ENCODE measurements around the gene PDE3B.

Gene PDE3B

DNA sequence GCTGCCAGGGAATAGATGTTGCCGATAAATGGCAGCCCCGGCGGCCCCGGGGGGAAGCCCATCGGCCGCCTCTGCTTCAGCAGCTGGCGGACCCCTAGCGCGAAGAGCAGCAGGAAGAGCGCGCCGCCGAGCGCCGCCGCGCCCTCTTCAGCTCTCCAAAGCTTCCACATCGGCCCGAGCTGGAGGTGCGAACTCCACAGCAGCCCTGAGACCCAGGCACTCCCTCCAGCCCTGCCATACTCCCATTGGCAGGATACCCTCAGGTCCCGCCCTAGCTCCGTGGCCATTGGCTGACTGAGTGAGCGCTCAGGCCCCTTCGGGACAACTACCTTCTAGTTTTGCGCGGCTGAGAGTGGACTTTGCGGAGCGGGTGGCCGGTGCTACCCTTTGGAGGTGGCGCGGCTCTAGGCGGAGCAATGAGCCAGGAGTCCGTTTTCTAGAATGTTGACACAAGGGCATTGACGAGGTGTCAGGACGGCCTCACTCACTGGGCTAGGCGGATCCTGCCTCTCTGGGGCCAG is 248.5 kb downstream of the PDE3B start, which contains the start of gene CYP2R1:
CYP2R1 (minus strand) TSS at position 196 of the 521 bp plus-strand sequence; CDS start at position 170, 26 bp downstream.
- DNase-seq = peak; percentile 81 to 97 (median 83)

DNA sequence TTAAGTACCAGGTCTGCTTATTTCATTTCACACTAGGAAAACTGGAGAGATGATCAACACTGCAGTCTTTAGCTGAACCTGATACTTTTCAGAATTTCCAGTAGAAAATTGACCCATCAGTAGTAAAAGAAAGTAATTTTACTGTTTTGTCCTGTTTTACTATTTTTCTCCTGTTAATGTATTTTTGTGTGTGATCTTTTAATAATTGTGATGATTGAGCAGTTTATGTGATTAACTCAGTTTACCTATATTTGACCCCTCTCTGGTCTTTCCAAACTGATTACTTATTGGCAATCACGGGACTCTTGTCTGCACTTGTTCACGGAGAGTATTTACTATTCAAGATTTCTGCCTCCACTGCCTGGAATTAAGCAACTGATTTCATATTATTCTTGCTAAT is 249.0 kb downstream of the PDE3B start:
- DNase-seq = no peak

DNA sequence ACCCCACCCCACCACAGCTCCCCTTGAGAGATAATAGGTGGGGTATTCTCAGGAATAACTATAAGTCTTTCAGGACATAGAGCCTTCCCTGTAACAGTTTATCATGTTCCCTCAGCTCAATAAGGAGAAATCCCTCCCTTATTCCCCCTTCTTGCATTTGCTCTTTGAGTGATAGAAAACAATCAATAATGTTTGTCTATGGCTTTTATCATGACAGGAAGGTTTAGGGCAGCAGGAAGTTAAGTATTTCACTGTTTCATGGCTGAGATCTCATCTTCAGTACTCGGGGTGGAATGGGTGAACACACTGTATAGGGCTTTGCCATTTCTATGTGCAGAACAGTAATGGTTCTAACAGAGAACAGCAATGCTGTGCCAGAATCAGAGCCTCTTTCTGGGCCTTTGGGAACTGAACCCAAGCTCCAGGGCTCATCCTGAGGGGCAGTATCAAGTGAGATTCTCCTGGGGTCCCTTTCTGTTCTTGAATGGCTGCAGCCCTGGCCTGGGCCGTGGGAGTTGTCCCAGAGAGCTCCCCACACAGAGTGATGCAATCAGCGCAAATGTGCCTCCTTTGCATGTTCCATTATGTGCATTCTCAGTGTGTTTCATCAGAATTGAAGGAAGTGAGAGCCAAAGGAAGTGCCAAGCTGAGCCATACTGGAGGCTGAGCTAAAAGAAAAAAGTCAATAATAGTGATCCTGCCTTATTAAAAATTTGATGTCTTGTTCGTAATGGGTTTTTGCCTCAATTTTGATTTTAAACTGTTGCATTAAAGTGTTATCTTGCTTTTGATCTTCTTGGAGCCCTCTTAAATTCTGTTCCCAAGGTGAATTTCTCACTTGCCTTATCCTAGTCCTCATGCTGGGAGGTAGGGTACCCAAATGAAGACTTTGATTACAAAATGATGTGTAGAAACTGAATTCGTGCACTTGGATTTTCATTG is 251.3 kb downstream of the PDE3B start:
- peak in 1 of 5 donors; percentile 82 for DNase-seq

DNA sequence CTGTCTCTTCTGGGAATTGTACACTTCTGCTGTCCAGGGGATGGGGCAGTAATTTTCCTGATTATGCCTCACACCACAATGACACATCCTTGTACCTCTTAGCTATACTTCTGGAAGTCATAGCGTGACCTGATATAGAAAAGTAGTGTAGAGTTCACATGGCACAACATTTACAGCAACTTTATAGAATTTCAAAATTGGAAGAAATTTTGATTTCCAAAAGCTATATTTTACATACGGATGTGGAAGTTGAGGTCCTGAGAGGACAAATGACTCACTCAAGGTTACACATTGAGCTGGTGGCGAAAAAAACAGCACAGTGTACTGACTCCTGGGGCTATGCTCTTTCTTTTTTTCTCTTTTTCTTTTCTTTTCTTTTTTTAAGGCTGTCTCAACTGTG is 254.8 kb downstream of the PDE3B start:
- DNase-seq = no peak

DNA sequence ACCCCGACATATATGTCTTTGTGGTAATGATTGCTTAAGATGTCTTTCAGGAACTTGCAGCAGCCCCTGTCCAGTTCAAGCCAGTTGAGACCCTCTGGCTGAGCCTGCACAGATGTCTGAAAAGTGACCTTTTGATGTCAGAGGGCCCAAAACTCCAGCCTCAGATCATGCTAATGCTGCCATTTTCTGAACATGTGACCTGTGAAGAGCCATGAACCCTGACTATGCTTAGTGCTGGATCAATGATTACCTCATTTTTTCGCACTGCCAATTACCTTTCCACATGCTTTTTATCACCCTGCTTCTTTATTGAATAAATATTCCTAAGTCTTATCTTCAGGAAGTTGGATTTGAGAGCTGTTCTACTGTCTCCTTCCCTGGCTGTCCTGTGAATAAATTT is 255.3 kb downstream of the PDE3B start:
- DNase-seq = no peak

DNA sequence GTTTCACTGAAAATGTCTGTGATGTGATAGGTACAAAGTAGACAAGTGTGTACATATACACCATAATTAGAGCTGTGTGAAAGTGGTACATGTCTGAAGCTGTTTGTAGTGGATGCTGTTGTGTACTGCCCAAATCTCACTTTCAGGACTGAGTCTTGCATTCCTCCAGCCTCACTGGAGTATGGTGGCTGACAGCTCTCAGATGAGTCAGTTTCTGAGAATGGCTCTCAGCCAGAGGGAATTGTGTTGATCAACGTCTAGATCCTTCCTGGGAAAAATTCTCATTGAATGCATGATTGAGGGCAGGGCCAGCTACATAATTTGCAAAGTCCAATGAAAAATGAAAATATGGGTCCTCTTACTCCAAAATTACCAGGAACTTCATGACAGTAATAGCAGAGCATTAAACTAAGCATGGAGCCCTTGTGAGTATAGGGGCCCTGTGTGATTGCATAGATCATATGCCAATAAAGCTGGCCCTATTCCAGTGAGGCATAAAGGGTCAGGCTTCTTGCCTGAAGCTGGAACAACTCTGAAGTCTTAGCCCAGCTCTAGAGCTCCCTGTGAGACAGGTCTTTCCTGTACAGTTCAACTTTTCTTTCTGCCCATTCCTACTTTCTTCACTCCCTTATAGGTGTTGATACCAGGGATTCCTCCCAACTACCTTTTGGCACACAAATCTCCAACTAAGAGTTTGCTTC is 259.2 kb downstream of the PDE3B start:
- DNase-seq = no peak

DNA sequence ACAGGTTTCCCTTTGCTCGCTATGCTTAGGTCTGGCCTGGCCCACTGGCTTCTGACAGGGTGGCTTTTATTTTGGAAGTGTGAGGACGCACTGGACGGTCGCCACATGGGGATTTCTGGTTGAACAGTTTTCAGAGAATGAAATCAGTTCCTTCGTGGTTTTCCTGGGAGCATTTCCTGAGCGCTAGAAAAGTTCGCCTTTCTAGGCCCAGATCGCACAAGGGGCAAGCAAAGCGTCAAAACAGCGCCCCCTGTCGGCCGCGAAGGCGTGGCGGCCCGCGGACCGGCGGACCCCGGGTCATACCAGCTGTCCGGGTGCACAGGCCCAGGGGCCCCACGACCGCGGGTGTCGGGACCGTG is 261.1 kb downstream of the PDE3B start:
- DNase-seq = peak; percentile 60 to 84 (median 72)

DNA sequence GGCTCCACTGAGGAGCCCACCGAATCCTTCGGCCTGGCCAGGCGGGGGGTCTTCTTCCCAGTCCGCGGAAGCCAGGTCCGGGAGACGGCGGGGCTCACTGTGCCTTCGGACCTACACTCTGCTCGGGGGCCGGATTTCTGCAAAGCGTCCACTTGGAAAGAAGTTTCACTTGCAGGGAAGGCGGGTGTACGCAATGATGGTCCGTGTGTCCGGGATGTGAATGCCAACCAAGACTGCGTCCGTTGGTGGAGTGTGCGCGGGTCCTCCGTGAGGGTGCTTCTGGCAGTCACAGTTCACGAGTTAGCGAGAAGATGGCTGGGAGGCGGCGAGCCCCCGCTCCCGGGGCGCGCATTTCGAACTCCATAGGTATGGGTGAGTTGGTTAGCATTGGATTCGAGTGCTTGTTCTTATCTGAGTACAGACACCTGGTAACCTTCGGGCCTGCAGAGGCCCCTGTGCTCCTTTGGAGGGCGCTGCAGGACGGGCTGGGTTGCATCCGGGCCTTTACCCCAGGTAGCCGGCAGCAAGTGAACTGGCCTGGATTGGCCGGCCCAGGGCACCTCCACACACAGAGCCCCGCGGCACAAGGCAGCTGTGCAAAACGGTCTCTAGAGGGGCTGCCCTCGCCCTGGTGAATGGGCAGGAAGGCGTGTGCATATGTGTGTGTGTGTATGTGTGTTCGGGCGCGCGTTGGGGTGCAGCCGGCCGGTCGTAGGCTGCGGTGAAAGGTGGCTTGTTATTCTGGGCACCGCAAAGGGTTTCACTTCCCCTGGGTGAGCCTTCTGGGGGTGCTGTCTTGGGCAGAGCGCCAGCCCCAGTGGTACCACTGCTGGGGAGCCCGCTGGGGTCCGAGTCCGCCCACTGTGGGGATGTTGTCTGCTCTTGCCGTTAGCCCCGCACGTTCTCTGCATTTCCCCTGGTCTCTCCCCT is 261.8 kb downstream of the PDE3B start:
- peak; percentile 51 to 88 (median 66) for DNase-seq

DNA sequence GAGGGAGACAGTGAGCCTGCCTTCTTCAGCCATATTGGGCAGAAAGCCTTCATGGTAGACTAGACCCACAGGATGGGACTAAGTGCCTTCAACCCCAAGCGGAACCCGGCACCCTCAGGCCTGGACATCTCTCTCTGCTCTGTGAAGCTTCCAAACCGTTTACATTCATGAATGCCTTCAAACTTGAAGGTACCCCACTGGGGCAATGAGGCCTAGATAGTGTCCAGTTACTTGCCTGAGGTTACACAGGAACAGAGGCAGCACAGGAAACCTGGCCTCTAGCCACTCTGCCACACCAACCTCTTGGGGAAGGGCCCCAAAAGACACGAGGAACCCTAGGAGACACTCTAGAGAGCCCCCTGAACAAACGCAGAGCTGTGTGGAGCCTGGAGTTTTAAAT is 263.0 kb downstream of the PDE3B start:
- no peak for DNase-seq

DNA sequence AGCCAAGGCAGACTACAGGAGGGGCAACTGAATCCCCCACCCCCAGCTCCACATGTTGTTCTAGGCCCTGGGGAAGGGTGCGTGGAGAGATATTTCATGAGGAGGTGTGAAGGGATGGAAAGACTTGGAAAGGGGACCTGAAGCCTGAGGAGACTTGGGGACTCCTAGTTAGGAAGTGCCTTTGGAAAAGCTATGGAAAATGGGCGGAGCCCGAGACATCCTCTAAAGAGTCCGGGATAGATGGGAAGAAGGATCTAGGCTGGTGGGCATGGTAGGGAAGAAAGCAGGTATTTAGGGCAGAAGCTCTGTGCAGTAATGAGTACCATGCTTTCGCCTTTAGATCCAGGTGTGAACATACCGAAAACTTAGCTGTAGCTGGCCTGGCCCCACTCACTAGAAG is 263.4 kb downstream of the PDE3B start:
- DNase-seq = no peak

DNA sequence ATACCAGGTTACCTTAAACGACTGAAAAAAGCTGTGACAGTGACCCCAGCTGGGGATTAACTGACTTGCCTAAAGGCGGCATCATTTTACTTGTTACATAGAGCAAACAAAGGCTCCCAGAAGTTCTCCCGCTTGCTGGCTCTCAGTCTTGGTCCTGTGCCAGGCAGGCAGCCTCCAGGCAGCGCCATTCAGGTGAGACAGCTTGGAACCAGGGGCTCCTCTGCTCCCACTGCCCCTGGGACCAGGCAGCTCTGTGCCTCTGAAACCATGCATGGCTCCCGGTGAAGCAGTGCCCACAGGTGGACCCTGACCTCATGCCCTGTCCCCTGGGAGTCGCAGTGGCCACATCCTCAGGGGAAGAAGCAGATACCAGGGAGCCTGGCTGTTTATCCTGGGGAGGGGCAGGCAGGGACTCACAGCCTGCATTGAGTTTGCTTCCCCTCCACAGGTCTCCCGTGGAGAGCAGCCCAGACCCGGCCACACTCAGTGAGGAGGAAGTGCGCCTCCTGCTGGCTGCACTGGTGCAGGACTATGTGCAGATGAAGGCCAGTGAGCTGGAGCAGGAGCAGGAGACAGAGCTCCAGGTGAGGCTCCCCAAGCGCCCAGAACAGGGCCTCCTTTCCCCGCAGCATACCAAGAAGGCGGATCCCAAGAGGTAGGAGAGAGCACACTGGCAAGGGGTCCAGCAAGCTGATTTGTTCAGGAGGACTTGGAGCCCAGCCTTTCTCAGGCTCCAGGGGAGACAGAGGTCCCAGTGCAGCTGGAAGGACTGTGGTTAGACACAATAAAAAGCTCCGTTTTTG is 264.0 kb downstream of the PDE3B start:
- DNase-seq = peak; percentile 64 to 82 (median 79)

DNA sequence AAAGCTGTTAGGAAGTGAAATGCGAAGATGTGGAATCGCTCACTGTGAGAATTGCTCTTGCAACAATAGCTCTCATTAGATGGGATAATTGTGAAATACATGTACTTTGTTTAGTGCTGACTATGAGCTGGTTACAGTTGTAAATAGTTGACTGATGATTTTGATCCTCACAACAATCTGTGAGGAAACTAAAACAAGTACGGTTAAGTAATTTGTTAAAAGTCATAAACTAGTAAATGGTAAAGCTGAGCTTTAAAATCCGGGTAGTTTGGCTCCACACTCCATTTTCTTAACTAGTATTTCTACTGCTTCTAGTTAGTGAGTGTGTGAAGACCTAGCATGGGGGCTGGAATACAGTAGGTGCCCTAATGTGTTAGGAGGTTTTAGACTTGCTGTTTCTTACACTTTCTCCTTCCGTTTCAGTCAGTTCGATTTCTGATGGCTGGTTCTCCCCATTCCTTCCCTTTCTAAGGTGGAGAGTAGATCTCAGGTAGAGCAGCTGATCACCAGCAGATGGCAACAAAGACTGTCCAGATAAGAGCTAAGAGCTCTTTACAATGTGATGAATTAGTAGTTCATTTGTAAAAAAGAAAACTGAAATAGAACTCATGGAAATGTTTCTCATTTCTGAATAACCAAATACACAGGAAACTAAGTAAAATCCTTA is 264.7 kb downstream of the PDE3B start:
- peak in 3 of 5 donors; percentile 13 to 57 (median 22) for DNase-seq

DNA sequence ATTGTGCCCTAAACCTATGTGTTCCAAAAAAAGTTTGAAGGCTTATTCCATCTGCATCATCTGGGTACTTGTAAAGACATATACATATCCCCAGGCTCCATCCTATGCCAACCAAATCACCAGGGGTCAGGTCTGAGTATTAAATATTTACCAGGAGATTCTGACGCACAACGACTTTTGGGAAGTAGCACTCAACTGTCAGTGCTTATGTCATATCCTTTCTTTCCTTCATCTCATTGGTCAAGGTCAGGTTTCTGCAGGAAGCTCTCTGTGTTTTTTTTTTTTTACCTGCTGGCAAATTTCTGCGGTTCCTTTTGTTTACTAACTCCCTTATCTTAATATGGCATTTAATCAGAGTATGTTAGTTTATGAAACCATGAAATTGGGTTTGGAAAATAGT is 270.9 kb downstream of the PDE3B start:
- no peak for DNase-seq

DNA sequence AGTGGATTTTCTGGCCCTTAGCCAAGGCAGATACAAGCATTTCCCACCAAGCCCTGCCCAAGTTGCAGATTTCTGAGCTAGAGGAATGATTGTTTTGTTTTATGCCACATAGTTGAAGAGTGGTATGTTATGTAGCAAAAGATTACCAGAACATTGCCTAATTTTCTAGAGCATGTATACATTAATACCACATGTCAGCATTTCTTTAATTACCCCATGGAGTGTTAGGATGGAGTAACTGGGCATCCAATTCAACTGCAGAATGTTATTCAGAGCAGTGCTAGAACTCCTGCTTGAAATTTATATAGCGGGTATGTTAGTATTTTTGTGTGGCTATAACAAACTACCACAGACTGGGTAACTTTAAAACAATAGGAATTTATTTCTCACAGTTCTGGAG is 272.8 kb downstream of the PDE3B start:
- no peak for DNase-seq

All from T-helper 1 cell (primary cell).